GM12878 (cell line): ENCODE measurements around the gene WEE2. TPM values are rescaled to one million over a fixed set of nuclear protein-coding genes. Genes with fewer than 3 reads are reported as not detected.

Experiments
- ATAC-seq: fragments of 200-7000 bp; cut with Tn5 transposase; 3 replicates; pipeline ENCODE4 v1.9.1; 2020; ENCODE audit warnings: mild to moderate bottlenecking, moderate library complexity
- BruUV-seq: library from RNA; stranded (reverse); fragments of 400-500 nt; replicated peaks from 2 replicates; lab custom pipeline; 2021; lab: Mats Ljungman, UMichigan
- CTCF ChIA-PET: fragments of 300-600 bp; sonication (Branson Sonifier 250); formaldehyde crosslinking; extraction: SDS; loops from one replicate; lab custom pipeline; 2021; ENCODE audit warnings: inconsistent platforms; lab: Yijun Ruan, JAX
- POLR2A ChIA-PET: fragments of 350-600 bp; formaldehyde crosslinking; extraction: SDS; loops from one replicate; lab custom pipeline; 2021; ENCODE audit warnings: inconsistent platforms; lab: Charles Lee
- RAD21 ChIA-PET: fragments of 300-600 bp; sonication (Branson Sonifier 250); formaldehyde crosslinking; loops from one replicate; lab custom pipeline; 2023; ENCODE audit warnings: antibody characterized with exemption; ENCODE audit not compliant: unreplicated experiment; lab: Charles Lee
- SMC1A ChIA-PET: fragments of 300-600 bp; sonication (Branson Sonifier 250); formaldehyde crosslinking; loops from one replicate; lab custom pipeline; 2023; ENCODE audit not compliant: unreplicated experiment, uncharacterized antibody; lab: Charles Lee
- DNase-seq: peaks from one replicate; pipeline ENCODE4 v3.0.0-alpha.2; 2011; ENCODE audit warnings: low read depth, low spot score
- FAIRE-seq: peaks from 3 replicates; lab custom pipeline; 2011; peaks lifted over from hg19 to GRCh38; lab: Jason Lieb, UNC
- H2AFZ ChIP-seq: 2 replicates; pipeline ENCODE4 v1.6.0; 2011; ENCODE audit warnings: low read depth, low read length, control low read depth; ENCODE audit not compliant: control insufficient read depth
- H3K27ac ChIP-seq: 2 replicates; pipeline ENCODE4 v1.5.1; 2011; ENCODE audit warnings: control low read depth; ENCODE audit not compliant: control insufficient read depth, insufficient read depth
- H3K27me3 ChIP-seq, 2 experiments: replicated peaks in 1 of 2; 2 replicates each; pipeline versions ENCODE4 v1.6.0 to v1.6.1; 2011; ENCODE audit warnings: low read length in 1 of 2; ENCODE audit not compliant: control insufficient read depth in 2 of 2, insufficient read depth in 2 of 2
- H3K36me3 ChIP-seq, 2 experiments: 2 replicates each; pipeline ENCODE4 v1.5.1; 2011; ENCODE audit warnings: low read length in 1 of 2; ENCODE audit not compliant: control insufficient read depth in 2 of 2, insufficient read depth in 2 of 2
- H3K4me1 ChIP-seq: 2 replicates; pipeline ENCODE4 v1.6.1; 2011; ENCODE audit warnings: mild to moderate bottlenecking, low read length, moderate library complexity, mixed read lengths; ENCODE audit not compliant: control insufficient read depth, insufficient read depth
- H3K4me2 ChIP-seq: 2 replicates; pipeline ENCODE4 v1.6.0; 2011; ENCODE audit warnings: control low read depth; ENCODE audit not compliant: control insufficient read depth, insufficient read depth
- H3K4me3 ChIP-seq: fragments of 200-600 bp; sonication (generic); 2 replicates; pipeline ENCODE4 v1.5.1; 2016
- H3K79me2 ChIP-seq: 2 replicates; pipeline ENCODE4 v1.6.0; 2011; ENCODE audit warnings: low read length; ENCODE audit not compliant: control insufficient read depth, insufficient read depth
- H3K9ac ChIP-seq: 2 replicates; pipeline ENCODE4 v1.8.0; 2011; ENCODE audit warnings: low read length, control low read depth, mixed read lengths; ENCODE audit not compliant: control insufficient read depth, insufficient read depth
- H3K9me3 ChIP-seq: replicated peaks from 3 replicates; pipeline ENCODE4 v1.5.1; 2011; ENCODE audit warnings: mild to moderate bottlenecking, low read length; ENCODE audit not compliant: control insufficient read depth, insufficient read depth
- H4K20me1 ChIP-seq: 2 replicates; pipeline ENCODE4 v1.6.0; 2011; ENCODE audit not compliant: control insufficient read depth, insufficient read depth
- CUX1 ChIP-seq: IDR thresholded peaks from 2 replicates; pipeline ENCODE4 v1.6.1; 2012; ENCODE audit warnings: improper control_type of control experiment, low read depth, low read length; ENCODE audit not compliant: insufficient replicate concordance
- E2F8 ChIP-seq: fragments of 450-650 bp; IDR thresholded peaks from 2 replicates; pipeline ENCODE4 v1.6.1; 2018; ENCODE audit warnings: mild to moderate bottlenecking, low read depth, moderate library complexity; ENCODE audit not compliant: partially characterized antibody
- IRF5 ChIP-seq: fragments of 450-650 bp; IDR thresholded peaks from 2 replicates; pipeline ENCODE4 v1.6.1; 2017; ENCODE audit warnings: borderline replicate concordance
- MTA3 ChIP-seq: IDR thresholded peaks from 2 replicates; pipeline ENCODE4 v1.6.1; 2012; ENCODE audit warnings: low read length, inconsistent platforms, borderline replicate concordance
- NR2C1 ChIP-seq: fragments of 450-650 bp; IDR thresholded peaks from 2 replicates; pipeline ENCODE4 v1.6.1; 2017; ENCODE audit warnings: antibody characterized with exemption, mild to moderate bottlenecking, moderate library complexity
- PRDM15 ChIP-seq: fragments of 450-650 bp; formaldehyde crosslinking; IDR thresholded peaks from 2 replicates; pipeline ENCODE4 v1.4.0; 2020; ENCODE audit warnings: mild to moderate bottlenecking, moderate library complexity
- SMAD5 ChIP-seq: IDR thresholded peaks from 2 replicates; pipeline ENCODE4 v1.6.1; 2016; ENCODE audit warnings: antibody characterized with exemption, low read depth
- ZNF207 ChIP-seq: fragments of 450-650 bp; IDR thresholded peaks from 2 replicates; pipeline ENCODE4 v1.6.1; 2014; ENCODE audit warnings: antibody characterized with exemption, mild to moderate bottlenecking, borderline replicate concordance
- WGBS: methylation state at CpG from one replicate; pipeline ENCODE4 v1.1.6; 2016; ENCODE audit warnings: low lambda C conversion rate; ENCODE audit not compliant: insufficient replicate concordance, insufficient coverage; ENCODE audit errors: missing lambda C conversion rate; 5-methylcytosine and 5-hydroxymethylcytosine counted together
- in situ Hi-C: fragments of 300-500 bp; cut with MboI; formaldehyde crosslinking; loops from 9 replicates; pipeline ENCODE4 v1.14.3; 2018; ENCODE audit warnings: mixed read lengths
- intact Hi-C: fragments of 100-400 bp; cut with micrococcal nuclease; formaldehyde crosslinking; loops from one replicate; pipeline ENCODE4 v1.14.2; 2022; ENCODE audit not compliant: unreplicated experiment
- polyA plus RNA-seq, 11 experiments: library from polyadenylated mRNA; depleted of rRNA in 4 of 11; unstranded in 6 of 11; stranded (reverse) in 5 of 11; fragments of >200 nt; fragmentation: Nextera tagmentation in 4 of 11; fragmentation: Illumina TruSeq in 1 of 11; extraction: Ambion mirVana in 4 of 11; extraction: Trizol in 1 of 11; gene quantifications; 1 replicate in 1 of 11; 2 replicates in 10 of 11; pipeline versions ENCODE4 v1.2.1 to v1.2.3, GENCODE V29; 2011 to 2016; ENCODE audit warnings: inconsistent platforms in 2 of 11, missing spikeins in 2 of 11, low read depth in 1 of 11
- total RNA-seq, 4 experiments: library from RNA; depleted of rRNA in 3 of 4; stranded (reverse); fragments of >200 nt in 3 of 4; fragmentation: Illumina TruSeq in 1 of 4; extraction: Trizol in 1 of 4; gene quantifications; 2 replicates each; pipeline versions ENCODE4 v1.2.1 to v1.2.3, GENCODE V29; 2013 to 2021

The WEE2 gene
- total and polyA plus RNA-seq, 10 of the 15 experiments (the other 5 are each of a cell fraction or from before 2014, with no cell fraction given), result 0.02 to 0.03 (median 0.03) TPM; not detected in 7

GRCh38 chr7:141673346-141673745 is 34.8 kb upstream of the WEE2 start:
- Histone ChIP-seq H3K4me2 (no peak overlapping the region), H2AFZ (no peak overlapping the region), H3K27me3 (no peaks in the 10 kb centered on the region), H3K9ac (no peak overlapping the region), H3K36me3 (peaks cover 0 to 7% of the 10 kb centered on the region in 2 experiments), H3K9me3 (no peaks in the 10 kb centered on the region), H3K79me2 (no peaks in the 10 kb centered on the region), H4K20me1 (no peaks in the 10 kb centered on the region), H3K4me1 (no peaks in the 10 kb centered on the region), H3K27ac (no peak overlapping the region), H3K4me3 (no peak overlapping the region)
- in situ Hi-C loops (no loop called here), intact Hi-C loops (no loop called here)
- ChIA-PET CTCF (interaction anchor here (1.3 to 1.6 kb wide), 2 partner anchors 18 to 25 kb away, joined by 3 read pairs; no protein-coding TSS in a partner anchor), RAD21 (no interaction called here), POLR2A (no interaction called here), SMC1A (no interaction called here)
- BruUV-seq, result no TSS peak
- DNase-seq (no peak), FAIRE-seq (no peak), ATAC-seq (no peak)
- 91% methylated on average over 3 of the region's 3 CpGs for WGBS
- TF ChIP-seq MTA3 (no peak), PRDM15 (no peak), E2F8 (no peak), IRF5 (no peak), SMAD5 (no peak), NR2C1 (no peak), ZNF207 (no peak), CUX1 (no peak)
